SW480 (cell line): ENCODE results near the gene R3HDM2.

Experiments
- DNase-seq: peaks from one replicate; pipeline ENCODE4 v3.0.0-alpha.2; 2016; ENCODE audit warnings: low spot score

The R3HDM2 gene

DNA sequence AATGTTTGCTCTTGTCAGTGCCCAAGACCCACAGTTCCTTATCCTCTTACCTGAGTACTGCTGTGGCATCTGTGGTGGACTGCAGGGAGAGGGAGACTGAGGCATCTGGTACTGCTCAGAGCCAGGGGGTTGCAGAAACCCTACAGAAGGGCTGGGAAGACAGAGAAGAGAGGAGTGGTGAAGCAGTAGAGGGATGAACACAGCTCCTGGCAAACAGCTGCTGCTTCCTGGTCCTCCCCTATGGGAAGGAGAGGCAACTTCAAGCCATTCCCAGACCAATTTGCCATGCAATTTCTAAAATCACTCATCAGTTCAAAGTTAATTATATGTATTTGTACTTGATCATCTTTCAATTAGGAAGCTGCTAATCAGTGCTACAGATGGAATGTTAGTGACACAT is 164.2 kb downstream of the R3HDM2 start:
- DNase-seq, result no peak

DNA sequence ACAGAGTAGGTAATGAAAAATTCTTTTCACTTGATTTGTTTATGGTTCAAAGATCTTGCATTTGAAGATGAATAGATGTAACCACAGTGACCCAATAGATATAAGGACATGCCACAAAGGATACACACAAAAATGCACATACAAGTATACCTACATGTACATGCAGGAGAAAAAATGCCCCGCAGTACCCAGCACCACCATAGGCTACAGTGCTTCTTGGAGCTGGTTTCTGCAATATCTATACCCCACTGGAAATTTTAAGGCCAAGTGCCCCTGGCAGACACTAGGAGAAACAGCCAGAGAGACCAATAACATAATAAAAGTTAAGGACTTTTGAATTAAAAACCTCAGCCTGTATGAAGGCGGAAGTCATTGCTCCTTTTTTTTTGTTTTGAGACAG is 167.7 kb downstream of the R3HDM2 start:
- no peak for DNase-seq

DNA sequence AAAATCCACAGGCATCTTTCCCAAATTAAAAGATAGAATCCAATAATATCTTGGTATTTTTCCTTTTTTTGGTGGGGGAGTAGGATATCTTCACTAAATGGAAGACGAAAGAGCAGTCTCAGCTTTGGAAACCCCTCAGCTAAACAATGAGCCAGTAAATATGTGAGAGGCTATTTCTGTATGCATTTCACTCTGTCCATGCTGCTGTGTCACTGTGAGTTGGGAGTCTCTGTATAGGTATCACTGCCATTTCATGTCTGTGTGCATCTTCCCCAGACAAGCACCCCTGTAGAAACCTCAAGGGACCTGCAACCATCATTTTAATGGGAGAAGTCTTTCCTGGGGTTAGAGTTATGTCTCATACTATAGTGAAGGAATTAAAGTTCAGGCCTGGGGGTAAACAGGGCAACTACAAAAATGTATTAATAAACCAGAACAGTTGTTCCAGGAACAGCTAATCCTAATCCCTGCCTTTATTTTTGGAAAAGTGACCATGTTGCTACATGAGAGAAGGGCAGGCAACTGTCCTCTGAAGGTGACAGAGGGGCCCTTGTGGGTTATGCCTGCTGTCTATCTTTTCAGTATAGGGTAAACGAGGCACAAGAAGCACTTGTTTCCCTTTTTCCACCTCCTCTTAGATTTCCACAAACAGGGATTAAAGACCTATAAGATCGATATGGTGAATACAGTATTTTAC is 168.6 kb downstream of the R3HDM2 start:
- no peak for DNase-seq

DNA sequence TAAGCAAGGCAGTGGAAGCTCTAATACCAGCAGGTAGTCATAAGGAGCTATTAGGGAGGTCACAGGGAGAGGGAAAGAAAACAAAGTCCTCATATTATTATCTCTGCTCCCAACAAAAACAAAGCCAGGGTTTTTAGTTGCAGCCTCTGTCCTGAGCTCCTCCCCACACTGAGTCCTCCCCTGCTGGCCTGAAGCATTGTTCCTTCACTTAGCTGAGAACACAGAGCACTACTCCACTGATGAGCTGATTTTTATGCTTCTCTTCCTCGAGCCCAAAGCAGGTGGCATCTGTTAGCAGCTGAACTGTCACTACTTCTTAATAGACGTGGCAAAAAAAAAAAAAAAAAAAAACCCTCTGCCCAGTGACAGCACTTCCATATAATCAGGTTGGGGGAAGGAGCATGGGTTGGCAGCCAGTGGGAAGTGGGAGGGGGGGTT is 169.4 kb downstream of the R3HDM2 start:
- DNase-seq, result no peak

DNA sequence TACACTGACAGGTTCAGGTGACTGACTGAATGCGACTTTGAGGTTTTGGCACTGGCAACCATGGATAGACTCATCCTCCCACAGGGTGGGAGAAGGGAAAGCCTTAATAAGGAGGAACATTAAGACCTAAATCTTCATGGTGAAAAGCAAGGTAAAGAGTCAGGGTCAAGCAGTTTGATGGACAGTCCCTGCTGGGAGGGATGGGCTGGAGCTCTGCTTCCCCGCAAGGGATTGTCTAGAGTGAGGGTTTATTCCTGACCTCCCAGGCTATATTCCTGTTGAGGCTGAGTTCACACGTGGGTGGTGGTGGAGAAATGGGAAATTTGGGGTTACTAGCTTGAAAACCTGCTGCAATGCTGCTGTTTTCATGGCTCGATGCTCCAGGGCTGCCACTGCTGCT is 170.5 kb downstream of the R3HDM2 start:
- DNase-seq, result no peak

DNA sequence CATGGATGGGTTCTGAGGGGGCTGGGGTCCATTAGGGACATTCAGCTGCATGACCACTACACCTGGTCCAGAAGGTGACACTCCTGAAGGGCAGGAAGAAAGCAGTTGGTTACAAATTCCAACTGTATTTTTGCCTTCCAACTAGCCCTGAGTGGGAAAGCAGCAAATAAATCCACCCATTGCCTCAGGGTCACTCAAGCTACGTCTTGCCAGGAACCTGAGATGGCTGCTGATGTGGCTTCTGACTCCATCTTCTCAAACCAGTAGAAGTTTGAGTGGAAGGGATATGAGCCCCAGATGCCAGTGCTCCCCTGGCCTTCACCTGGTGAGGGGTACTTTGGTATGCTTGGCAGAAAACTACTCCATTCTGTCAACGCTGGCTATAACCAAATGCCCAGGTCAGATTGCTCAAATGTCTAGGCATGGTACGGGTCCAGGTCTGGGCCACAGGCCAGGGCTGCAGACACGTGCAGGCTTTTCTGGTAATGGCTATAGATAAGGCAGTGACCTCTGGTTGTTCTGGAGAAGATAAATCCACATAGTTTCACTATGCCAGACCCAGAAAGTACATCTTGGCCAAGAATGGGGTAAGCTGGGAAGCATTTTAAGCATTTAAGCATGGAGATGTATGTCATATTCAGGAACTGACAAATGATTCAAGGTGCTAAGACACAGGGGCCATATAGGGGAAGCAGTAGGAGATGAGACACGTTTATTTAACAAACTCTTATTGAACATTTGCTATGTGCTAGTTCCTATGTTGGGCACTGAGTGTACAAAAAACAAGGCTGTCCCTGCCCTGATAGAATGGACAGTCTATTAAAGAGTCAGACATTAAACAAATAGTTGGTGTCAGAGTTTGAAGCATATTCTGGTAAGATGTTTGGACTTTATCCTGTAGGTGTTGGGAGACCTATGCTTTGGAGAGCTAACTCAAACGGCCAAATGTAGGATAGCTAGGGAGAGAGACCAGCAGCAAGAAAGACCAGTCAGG is 171.6 kb downstream of the R3HDM2 start:
- DNase-seq, result no peak

DNA sequence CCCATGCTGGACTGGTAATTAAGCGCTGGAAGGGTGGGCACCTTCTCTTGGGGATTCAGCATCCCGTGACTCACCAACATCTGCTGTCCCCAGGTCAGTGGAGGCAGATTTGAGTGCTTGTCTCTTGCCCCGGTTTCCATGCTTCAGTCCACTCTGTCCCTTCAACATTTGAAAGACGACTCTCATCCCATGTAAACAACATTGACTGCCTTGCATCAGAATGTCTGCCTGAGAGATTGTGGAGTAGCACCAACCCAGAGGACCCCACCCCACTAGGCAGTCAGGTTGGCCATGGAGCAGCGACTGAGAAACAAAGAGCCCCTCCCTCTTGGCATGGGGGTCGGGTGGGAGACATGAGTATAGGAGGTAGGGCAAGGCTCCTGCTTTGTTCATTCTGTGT is 174.9 kb downstream of the R3HDM2 start:
- no peak for DNase-seq

DNA sequence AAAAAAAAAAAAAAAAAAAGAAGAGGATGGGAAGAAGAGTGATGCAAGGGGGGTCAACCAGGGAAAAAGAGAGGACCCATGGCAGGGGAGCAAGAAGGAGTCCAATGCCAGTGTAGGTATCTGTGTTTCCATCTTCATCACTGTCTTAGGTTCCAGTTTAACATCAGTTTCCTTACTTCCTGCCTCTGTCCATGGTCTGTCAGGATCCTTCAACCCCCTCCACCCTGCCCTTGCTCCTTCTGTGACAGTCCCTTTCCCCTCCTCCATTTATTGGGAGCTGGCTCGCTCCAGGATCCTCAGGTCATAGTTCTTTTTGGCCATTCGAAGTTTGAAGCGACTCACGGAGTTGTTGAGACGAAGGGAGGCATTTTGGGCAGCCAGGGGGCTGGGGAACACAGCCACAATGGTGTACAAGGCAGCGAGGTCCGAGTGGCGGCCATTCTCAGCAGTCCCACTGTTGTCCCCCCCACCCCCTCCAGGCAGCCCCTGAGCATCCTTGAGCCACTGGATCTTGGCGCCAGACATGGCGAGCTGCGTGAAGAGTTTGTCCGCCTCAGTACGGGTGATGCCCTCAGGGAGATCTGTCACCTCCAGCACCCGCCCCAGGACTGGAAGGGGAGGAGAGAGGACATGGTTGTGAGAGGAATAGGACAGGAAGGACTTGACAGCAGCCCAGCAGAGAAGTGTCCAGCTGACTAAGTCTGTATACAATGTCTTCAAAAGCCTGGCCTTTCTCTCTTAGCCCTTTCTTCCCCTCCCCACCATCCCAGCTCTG is 176.2 kb downstream of the R3HDM2 start:
- no peak for DNase-seq

DNA sequence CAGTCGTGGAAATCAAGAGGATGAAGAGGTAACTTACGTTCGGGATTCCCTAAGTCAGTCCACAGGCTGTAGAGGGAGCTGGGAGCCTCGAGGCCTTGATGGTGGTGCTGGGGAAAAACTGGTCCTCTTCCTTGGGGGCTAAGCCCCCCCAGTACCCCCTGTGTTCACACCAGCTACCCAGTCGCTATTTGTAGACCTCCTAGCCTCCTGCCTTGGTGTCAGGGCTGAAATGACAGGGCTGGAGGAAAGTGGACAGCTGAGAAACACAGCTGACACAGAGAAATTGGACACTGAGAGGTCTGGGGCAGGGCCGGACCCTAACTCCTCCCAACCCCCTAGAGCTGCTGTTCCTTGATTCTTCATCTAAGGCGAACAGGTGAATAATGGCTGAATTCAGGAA is 179.9 kb downstream of the R3HDM2 start, which contains the start of gene STAC3:
STAC3 (minus strand) TSS at position 232 of the 400 bp plus-strand sequence. CDS start 1,551 bp downstream, outside the sequence.
- no peak for DNase-seq

DNA sequence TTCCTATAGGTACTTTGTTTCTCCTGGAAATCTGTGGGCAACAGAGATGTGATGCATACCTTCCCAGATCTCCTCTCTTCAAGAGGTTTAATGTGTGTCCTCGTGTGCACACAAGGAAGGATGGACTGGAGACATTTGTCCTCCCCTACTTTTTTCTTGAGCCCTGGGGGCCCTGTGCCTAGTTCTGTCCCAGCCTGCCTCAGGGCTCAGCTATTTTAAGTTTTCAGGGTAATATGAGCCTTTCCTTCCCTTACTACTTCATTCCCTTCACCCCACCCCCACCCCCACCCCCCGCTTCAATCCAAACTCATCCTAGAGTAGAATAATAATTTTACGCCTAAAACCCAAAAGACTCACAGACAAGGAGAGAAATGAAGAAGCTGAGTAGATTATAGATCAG is 180.3 kb downstream of the R3HDM2 start:
- DNase-seq, result no peak

DNA sequence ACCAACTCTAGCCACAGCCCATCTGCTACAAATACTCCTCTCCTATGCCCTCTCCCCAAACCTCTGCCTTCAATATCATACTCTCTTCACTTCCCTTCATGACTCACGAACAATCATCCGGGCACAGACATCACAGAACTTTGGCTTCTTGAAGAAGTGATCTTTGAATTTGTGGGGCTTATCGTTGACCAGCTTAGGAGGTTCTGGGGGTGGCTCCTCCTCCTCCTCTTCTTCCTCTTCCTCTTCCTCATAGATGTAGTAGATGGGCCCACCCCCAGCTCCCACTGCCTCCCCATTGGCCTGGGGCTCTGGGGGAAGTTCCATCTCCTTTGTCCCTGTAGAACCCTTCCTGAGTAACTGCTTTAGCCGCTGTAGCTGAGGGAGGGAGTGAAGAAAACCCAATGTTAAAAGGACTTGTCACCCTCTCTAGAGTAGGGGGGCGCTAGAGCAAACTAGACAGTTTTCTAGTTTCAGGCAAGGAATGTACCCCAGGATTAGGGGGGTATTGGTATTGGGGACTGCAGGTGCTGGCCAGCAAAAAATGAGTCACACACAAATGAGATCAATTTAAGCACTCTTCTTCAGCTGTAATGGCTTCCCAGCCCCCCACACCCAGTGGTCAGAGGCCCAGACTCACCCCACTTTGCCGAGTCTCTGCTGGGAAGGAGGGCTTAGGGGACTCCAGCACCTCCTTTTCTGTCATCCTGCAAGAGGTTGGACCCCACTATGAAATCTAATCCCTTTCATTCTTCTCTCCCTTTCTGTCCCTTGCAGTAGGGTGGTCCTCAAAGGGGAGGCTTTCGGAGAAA is 181.7 kb downstream of the R3HDM2 start:
- DNase-seq, result no peak

DNA sequence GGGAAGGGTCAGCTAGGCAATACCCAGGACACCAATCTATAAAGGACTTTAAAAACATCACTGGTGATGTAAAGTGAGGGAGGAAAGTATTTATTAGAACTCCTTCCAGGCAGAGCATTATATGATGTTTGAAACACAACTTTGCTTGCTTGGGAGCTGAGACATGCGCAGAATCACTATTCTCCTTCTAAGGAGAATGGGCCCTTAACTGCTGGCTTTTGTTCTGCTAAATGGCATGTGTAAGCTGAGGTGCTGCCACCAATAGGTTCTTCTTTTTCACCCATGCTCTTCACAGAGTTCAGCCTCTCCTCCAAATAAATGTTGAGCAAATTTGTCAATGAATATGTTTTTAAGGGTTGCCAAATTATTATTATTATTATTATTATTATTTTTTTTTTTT is 183.8 kb downstream of the R3HDM2 start:
- DNase-seq, result no peak

DNA sequence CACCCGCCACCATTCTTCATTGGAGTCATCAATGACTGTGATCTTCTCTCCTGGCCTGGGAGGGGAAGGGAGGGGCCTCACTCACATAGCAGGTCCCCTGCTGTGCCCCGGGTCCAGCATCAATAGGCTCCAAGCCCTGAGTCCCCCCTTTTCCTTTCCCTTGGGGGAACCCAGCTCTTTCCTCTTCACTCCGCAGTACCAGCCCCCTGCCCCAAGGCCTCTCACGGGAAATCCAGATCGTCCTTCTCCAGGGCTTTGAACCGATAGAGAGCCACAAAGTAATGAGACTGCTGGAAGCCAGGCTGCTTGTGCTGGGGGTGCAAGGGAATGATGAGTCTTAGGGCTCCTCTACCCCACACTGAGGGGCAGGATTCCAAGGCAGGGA is 186.5 kb downstream of the R3HDM2 start:
- DNase-seq, result no peak

DNA sequence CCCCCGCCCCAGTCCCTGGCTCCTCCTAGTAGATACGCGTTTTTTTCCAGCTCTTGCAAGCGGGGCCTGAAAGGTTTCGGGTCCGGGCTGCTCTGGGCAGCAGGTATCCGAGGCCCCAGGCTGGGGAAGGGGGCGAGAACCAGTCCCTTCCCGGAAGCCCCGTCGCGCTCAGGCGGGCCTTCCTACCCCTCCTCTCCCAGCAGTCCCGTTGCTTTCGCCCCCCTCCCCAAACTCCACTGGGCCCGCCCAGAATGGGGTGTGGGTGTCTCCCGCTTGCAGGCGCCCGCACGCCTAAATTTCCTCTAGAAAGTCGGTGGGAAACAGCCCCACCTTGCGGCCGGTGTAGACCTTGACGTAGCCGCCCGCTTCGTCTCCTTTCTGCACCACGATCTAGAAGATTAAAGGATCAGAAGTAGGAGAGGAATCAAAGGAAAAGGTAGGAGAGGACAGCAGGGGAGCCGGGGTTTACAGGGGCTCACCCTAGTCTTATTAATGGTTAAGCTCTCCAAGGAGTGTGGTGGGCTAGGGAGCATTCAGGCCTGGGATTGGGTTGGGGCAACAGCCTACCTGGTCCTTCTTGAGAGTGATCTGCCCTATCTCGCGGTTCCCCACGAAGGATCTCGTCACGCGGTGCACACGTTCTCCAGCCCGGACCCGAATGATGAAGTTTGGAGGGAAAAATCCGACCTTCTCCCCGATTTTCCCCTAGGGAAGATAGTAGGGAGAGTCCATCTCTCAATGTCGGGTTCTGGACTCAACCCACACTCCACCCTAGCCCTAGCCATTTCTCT is 187.1 kb downstream of the R3HDM2 start:
- peak; percentile 72 for DNase-seq

DNA sequence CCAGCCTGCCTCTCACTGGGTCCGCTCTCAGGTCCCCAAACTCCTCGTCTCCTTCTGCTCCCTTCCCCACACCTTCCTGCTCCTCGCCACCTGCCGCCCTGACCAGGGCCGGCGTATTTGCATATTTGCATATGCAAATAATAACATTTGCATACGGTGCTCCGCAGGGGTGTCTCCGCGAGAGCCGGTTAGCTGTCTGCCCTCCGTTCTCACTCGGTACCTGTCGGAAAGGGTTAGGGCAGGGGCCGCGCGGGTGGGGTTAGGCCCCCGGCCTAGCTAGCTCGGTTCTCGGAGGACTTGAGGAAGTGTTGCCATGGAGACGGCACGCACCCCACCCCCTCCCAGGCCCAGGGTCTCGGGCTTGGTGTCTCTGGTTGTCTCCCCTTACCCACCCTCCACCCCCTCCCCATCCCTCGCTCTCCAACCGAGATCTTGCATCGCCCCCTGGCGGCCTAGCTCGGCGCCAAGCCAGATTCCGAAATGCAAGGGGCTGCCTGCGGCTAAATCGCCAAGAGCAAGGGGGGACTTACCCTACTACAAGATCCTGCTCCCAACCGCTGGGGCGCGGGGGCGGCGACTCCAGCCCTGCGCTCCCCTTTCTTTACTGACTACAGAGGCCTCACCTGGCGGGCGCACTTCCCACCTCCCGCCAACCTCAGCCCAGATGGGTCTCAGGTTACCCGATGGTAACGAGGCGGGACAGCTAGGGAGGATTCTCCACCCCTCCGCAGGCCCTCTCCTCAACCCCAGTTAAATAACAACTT is 188.0 kb downstream of the R3HDM2 start:
- DNase-seq, result peak; percentile 91

DNA sequence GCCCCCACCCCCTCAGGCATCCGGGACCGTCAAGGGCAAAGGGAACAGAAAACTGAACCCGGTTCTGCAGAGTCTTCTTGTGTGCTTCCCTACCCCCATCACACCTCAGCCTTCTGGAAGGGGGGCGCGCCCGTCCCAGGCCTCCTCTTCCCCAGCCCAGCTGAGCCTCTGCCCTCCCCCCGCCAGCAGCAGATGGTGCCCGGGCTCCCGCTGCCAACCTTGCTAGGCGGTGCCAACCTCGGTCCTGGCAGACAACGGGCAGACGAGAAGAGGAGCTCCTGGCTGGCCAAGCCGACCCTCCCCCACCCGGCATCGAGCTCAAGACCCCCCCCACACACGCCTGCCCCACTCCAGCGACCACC is 188.5 kb downstream of the R3HDM2 start:
- DNase-seq, result no peak

DNA sequence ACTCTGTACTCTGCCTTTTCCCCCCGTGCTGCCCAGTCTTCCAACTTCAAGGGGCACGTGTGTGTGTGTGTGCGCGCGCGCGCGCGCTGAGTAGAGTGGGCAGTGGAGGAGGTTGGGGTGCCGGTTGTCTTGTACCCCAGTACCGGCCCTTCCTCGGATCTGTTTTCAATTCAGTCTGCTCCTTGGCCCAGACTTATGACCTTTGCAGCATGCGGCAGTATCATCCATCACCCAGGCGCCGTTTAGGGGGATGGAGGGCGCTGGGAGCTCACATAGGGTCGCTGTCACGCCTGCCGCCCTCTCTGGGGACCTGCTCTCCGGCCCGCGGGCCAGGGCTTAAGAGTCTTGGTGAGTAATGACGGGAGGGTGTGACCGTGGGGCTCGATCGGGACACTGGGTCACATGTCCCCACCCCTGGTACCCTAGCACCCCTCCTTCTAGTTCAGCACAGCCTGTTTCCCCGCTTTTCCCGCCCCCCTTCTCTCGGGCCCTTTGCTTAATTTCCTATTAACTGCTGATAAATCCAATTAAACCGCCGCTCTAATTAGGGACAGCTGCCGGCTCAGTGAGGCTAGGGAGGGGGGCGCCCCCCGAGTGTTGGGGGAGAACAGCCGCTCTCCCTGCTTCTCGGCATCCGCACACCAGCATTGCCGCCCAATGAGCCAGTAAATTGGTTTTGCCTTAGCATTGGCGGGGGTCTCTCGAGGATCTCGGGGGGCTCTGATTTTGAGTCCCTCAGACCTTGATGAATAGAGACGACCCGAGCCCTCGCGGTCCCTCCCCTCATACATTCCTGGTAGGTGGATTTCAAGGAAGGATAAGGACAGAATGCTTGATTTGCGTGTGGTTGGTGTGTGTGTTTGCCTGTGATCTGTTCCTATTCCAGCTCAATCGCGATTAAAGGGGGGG is 189.2 kb downstream of the R3HDM2 start:
- no peak for DNase-seq

DNA sequence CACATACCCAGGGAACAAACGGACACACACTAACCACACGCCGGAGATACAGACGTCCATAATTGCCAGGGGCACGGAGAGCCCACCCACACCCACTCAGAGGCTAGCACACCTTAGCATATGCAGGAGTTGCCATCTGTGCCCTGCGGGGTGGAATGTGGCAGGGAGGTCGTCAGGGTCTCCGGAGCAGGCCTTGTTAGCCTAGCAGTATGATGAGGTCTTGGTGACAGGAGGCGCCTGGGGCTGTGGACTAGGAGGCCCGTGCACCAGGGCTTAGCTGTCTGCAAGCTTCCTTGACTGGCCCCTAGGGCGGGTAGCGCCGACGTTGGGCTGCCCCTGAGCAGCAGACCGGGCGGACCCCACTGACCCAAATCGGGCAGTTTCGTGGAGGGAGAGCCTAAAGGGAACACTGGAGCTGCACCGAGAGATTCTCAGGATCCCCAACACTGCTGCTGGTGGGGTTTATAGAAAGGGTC is 189.9 kb downstream of the R3HDM2 start:
- peak; percentile 34 for DNase-seq
